ENCODE data around the gene MAST4. TPM values are rescaled to one million over a fixed set of nuclear protein-coding genes. Genes with fewer than 3 reads are reported as not detected.

MAST4 gene
- total RNA-seq, 4 donors from 2014 or later = 16.2 to 32.8 (median 25.0) TPM

- H3K4me3 ChIP-seq = no peak overlapping the region
- no peak for TF ChIP-seq EP300 (IDR thresholded peaks at IDR 0.05)
- TF ChIP-seq POLR2A (IDR thresholded peaks at IDR 0.05) = no peak
- no peak for TF ChIP-seq CTCF (IDR thresholded peaks at IDR 0.05)
- TF ChIP-seq POLR2AphosphoS5 (IDR thresholded peaks at IDR 0.05) = no peak
- no peaks in the 10 kb centered on the region for H3K27me3 ChIP-seq
- ATAC-seq = no peak
- 64 to 69% methylated on average over 5 to 6 of the region's 6 CpGs for WGBS, 2 donors (ENCODE audit: low coverage in 1 of 2)
- no peaks in the 10 kb centered on the region for H3K36me3 ChIP-seq
- H3K9me3 ChIP-seq = no peaks in the 10 kb centered on the region
- H3K4me1 ChIP-seq = no peaks in the 10 kb centered on the region
- H3K27ac ChIP-seq = no peak overlapping the region
These were observed 42.1 kb upstream of the MAST4 start for GRCh38 chr5:66553916-66554575.

- Histone ChIP-seq H3K36me3 (no peaks in the 10 kb centered on the region), H3K4me1 (no peaks in the 10 kb centered on the region), H3K27me3 (no peaks in the 10 kb centered on the region), H3K9me3 (no peaks in the 10 kb centered on the region), H3K27ac (no peak overlapping the region), H3K4me3 (no peak overlapping the region)
- ATAC-seq = no peak
- TF ChIP-seq CTCF (IDR thresholded peaks at IDR 0.05) = no peak
- TF ChIP-seq POLR2AphosphoS5 (IDR thresholded peaks at IDR 0.05) = no peak
- no peak for TF ChIP-seq EP300 (IDR thresholded peaks at IDR 0.05)
- TF ChIP-seq POLR2A (IDR thresholded peaks at IDR 0.05) = no peak
- WGBS, 2 donors (ENCODE audit: low coverage in 1 of 2) = 88 to 92% methylated on average over 2 of the region's 2 CpGs
These were observed 41.3 kb upstream of the MAST4 start for GRCh38 chr5:66554884-66555283.

DNA sequence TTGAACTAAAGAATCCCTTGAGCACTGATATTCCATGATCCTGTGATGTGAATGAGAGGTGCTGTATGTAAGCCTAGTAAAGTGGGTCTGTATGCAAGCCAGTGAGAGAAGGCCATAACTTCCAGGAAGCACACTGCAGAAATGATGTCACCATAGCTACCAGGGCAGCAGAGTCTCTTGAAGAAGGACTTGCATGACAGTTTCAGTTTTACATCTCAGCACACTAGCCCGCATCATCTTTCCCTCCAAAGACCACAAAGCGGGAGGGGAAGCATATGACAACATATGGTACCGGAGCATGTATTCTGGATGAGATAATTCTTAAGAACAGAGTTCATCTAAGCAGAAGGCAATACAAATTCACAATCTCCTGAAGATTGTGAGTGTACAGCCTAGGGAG lies 37.6 kb upstream of the MAST4 start:
- H3K4me3 ChIP-seq = no peak overlapping the region
- TF ChIP-seq EP300 (IDR thresholded peaks at IDR 0.05) = no peak
- no peak for TF ChIP-seq POLR2AphosphoS5 (IDR thresholded peaks at IDR 0.05)
- TF ChIP-seq CTCF (IDR thresholded peaks at IDR 0.05) = no peak
- no peak for TF ChIP-seq POLR2A (IDR thresholded peaks at IDR 0.05)
- ATAC-seq = no peak
- no peaks in the 10 kb centered on the region for H3K27me3 ChIP-seq
- no peak overlapping the region for H3K27ac ChIP-seq
- no peaks in the 10 kb centered on the region for H3K9me3 ChIP-seq
- H3K36me3 ChIP-seq = no peaks in the 10 kb centered on the region
- no peaks in the 10 kb centered on the region for H3K4me1 ChIP-seq
- WGBS, 2 donors (ENCODE audit: low coverage in 1 of 2) = 87 to 92% methylated on average over 2 to 3 of the region's 3 CpGs

DNA sequence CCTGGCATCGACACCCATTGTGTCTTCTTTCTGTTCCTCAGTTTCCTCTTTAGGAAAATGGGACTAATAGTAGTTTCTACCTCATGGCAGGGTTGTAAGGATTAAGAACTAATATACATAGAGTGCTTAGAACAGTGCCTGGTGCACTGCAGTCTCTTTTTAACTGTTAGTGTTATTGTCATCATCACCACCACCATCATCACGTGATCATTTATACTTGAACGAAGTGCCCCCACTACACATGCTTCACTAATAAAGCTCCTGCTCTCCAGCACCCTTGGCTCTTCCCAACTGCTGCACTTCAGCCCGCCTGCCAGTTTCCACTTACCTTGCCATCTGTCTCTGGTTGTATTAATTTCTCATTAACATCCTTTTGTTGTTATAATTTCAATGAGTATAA lies 35.8 kb upstream of the MAST4 start:
- ATAC-seq = no peak
- H3K4me3 ChIP-seq = no peak overlapping the region
- H3K4me1 ChIP-seq = no peaks in the 10 kb centered on the region
- H3K9me3 ChIP-seq = no peaks in the 10 kb centered on the region
- whole genome bisulfite sequencing, 2 donors (ENCODE audit: low coverage in 1 of 2) = 48 to 80% methylated on average over 4 of the region's 4 CpGs
- H3K27me3 ChIP-seq = no peaks in the 10 kb centered on the region
- no peak for TF ChIP-seq POLR2A (IDR thresholded peaks at IDR 0.05)
- no peak for TF ChIP-seq POLR2AphosphoS5 (IDR thresholded peaks at IDR 0.05)
- no peak for TF ChIP-seq CTCF (IDR thresholded peaks at IDR 0.05)
- TF ChIP-seq EP300 (IDR thresholded peaks at IDR 0.05) = no peak
- no peaks in the 10 kb centered on the region for H3K36me3 ChIP-seq
- no peak overlapping the region for H3K27ac ChIP-seq

DNA sequence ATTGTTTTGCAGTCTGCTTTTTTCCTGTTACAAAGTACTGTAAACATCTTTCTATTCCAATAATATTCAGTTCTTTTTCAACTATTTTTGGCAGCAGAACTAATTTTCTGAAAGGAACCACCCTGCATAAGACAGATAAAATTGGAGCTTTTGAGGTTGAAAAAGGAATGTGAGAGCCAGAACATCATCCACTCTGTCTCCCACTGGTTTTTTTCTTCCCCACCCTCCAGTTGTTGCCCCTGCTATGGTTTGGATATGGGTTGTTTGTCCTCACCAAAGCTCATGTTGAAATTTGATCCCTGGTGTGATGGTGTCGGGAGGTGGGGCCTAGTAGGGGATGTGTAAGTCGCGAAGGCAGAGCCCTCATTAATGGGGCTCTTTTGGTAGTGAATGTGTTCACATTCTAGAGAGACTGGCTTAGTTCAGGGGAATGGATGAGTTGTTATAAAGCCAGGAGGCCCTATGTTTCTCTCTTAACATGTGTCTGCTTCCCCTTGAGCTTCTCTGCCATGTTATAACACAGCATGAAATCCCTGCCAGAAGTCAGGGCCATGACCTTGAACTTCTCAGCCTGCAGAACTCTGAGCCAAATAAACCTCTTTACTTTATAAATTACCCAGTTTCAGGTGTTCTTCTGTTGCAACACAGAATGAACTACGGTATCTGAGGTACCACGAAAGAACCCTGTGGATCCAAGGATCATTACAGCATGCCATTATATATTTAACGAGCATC lies 34.8 kb upstream of the MAST4 start:
- no peaks in the 10 kb centered on the region for H3K9me3 ChIP-seq
- H3K4me3 ChIP-seq = no peak overlapping the region
- TF ChIP-seq POLR2AphosphoS5 (IDR thresholded peaks at IDR 0.05) (no peak), POLR2A (IDR thresholded peaks at IDR 0.05) (no peak), CTCF (IDR thresholded peaks at IDR 0.05) (no peak), EP300 (IDR thresholded peaks at IDR 0.05) (no peak)
- H3K27ac ChIP-seq = no peak overlapping the region
- H3K27me3 ChIP-seq = peaks cover 3% of the 10 kb centered on the region
- no peaks in the 10 kb centered on the region for H3K4me1 ChIP-seq
- 80 to 88% methylated on average over 3 to 6 of the region's 6 CpGs for WGBS, 2 donors (ENCODE audit: low coverage in 1 of 2)
- no peaks in the 10 kb centered on the region for H3K36me3 ChIP-seq
- no peak for ATAC-seq

Data from gastroesophageal sphincter (tissue), 4 donors.